Kidney (tissue), 14 donors: ENCODE data around the gene GUCY2C. TPM values are rescaled to one million over a fixed set of nuclear protein-coding genes. Genes with fewer than 3 reads are reported as not detected.
"Not testable (repeated sequence)": the region's sequence is repeated elsewhere in the genome, so short reads cannot be mapped to it uniquely, and the experiment has no call there.

ENCODE experiments used
- DNase-seq, 5 donors: peaks; one replicate each; pipeline ENCODE4 v3.0.0-alpha.2; 2013 to 2020
- FAIRE-seq: peaks from 2 replicates; lab custom pipeline; 2012; peaks lifted over from hg19 to GRCh38; lab: Jason Lieb, UNC
- H3K27ac ChIP-seq, 2 donors: one replicate each; pipeline ENCODE4 v1.7.0; 2013; ENCODE audit warnings: low read depth in 2 of 2, low read length in 2 of 2, inconsistent platforms in 1 of 2
- H3K27me3 ChIP-seq: one replicate; pipeline ENCODE4 v1.7.1; 2013; ENCODE audit warnings: low read length, inconsistent platforms; ENCODE audit not compliant: control insufficient read depth, insufficient read depth
- H3K36me3 ChIP-seq, 3 donors: one replicate each; pipeline versions ENCODE4 v1.7.0 to v1.7.1; 2013; ENCODE audit warnings: low read length in 3 of 3, control low read depth in 1 of 3, inconsistent platforms in 1 of 3; ENCODE audit not compliant: insufficient read depth in 3 of 3, control insufficient read depth in 2 of 3
- H3K4me1 ChIP-seq, 3 donors: one replicate each; pipeline versions ENCODE4 v1.7.0 to v1.7.1; 2013; ENCODE audit warnings: low read length in 3 of 3, inconsistent platforms in 1 of 3, low read depth in 1 of 3; ENCODE audit not compliant: control insufficient read depth in 2 of 3, insufficient read depth in 2 of 3
- H3K4me3 ChIP-seq, 3 donors: one replicate each; pipeline versions ENCODE4 v1.7.0 to v1.8.1; 2013; ENCODE audit warnings: low read length in 3 of 3, control low read depth in 1 of 3, inconsistent platforms in 1 of 3
- H3K9ac ChIP-seq, 3 donors: one replicate each; pipeline versions ENCODE4 v1.7.0 to v1.7.1; 2013; ENCODE audit warnings: low read length in 3 of 3, control low read depth in 1 of 3, inconsistent platforms in 1 of 3
- H3K9me3 ChIP-seq, 3 donors: one replicate each; pipeline versions ENCODE4 v1.7.0 to v1.7.1; 2013; ENCODE audit warnings: low read length in 3 of 3, control low read depth in 1 of 3, inconsistent platforms in 1 of 3; ENCODE audit not compliant: control insufficient read depth in 2 of 3, insufficient read depth in 1 of 3
- CTCF ChIP-seq: IDR thresholded peaks from 3 replicates; pipeline ENCODE4 v1.5.1; 2012; ENCODE audit warnings: mild to moderate bottlenecking, moderate library complexity, borderline replicate concordance; ENCODE audit not compliant: insufficient read depth; ENCODE audit errors: extremely low read depth
- intact Hi-C: fragments of 100-400 bp; cut with DNase I; formaldehyde crosslinking; loops from one replicate; pipeline ENCODE4 v1.11.1; 2022
- polyA plus RNA-seq: library from polyadenylated mRNA; stranded (reverse); fragments of 350-450 nt; fragmentation: Illumina TruSeq; extraction: RNeasy Lipid Tissue Mini Kit (QIAGEN cat#74804); gene quantifications from one replicate; pipeline ENCODE4 v1.2.3, GENCODE V29; 2014; ENCODE audit warnings: low read depth, low replicate concordance; ENCODE audit not compliant: insufficient read depth
- total RNA-seq: library from RNA; stranded (reverse); fragmentation: NEBNext Ultra II Directional; extraction: Animal tissue kit (Norgen Biotek cat#: 25700); gene quantifications from one replicate; pipeline ENCODE4 v1.2.1, GENCODE V29; 2021
- donor health status: control.
- donor health status: control.
- donor health status: control.
- donor health status: control.
- donor health status: control.
- donor health status: DM: yes; HTN: yes; CAD: no.
- donor health status: Normal renal cell carcinoma (clear cell type).

Gene GUCY2C
- total and polyA plus RNA-seq, 2 donors from 2014 or later: not detected

GRCh38 chr12:14689144-14689543, 7.3 kb downstream of the GUCY2C start:
- no peaks in the 10 kb centered on the region for H3K9me3 ChIP-seq
- no peak overlapping the region for H3K9ac ChIP-seq
- DNase-seq: no peak
- no peak for FAIRE-seq
- no peak overlapping the region for H3K27ac ChIP-seq
- TF ChIP-seq CTCF: no peak
- H3K27me3 ChIP-seq: no peaks in the 10 kb centered on the region
- H3K4me3 ChIP-seq: no peak overlapping the region
- no peaks in the 10 kb centered on the region for H3K36me3 ChIP-seq
- intact Hi-C loops: no loop called here
- H3K4me1 ChIP-seq: no peaks in the 10 kb centered on the region

- H3K9ac ChIP-seq, DNase-seq, H3K4me1 ChIP-seq, H3K27me3 ChIP-seq, intact Hi-C loops, FAIRE-seq, H3K4me3 ChIP-seq, H3K9me3 ChIP-seq, H3K27ac ChIP-seq, H3K36me3 ChIP-seq: not testable (repeated sequence)
Measured at GRCh38 chr12:14682231-14682630, 14.2 kb downstream of the GUCY2C start.

GRCh38 chr12:14681625-14682024, 14.8 kb downstream of the GUCY2C start:
- Histone ChIP-seq H3K36me3 (no peaks in the 10 kb centered on the region), H3K4me3 (no peak overlapping the region), H3K9ac (no peak overlapping the region), H3K27me3 (no peaks in the 10 kb centered on the region), H3K4me1 (no peaks in the 10 kb centered on the region), H3K27ac (no peak overlapping the region), H3K9me3 (no peaks in the 10 kb centered on the region)
- FAIRE-seq (no peak), DNase-seq (no peak)
- intact Hi-C loops: no loop called here
- no peak for TF ChIP-seq CTCF

- DNase-seq: no peak
- no peak overlapping the region for H3K27ac ChIP-seq
- intact Hi-C loops: no loop called here
- FAIRE-seq: no peak
- H3K4me3 ChIP-seq: no peak overlapping the region
- no peaks in the 10 kb centered on the region for H3K4me1 ChIP-seq
- H3K27me3 ChIP-seq: no peaks in the 10 kb centered on the region
- H3K9ac ChIP-seq: no peak overlapping the region
- no peaks in the 10 kb centered on the region for H3K36me3 ChIP-seq
- H3K9me3 ChIP-seq: no peaks in the 10 kb centered on the region
- TF ChIP-seq CTCF: no peak
Measured at GRCh38 chr12:14681190-14681589, 15.2 kb downstream of the GUCY2C start.
